BLaER1 (cell line): Measurements from ENCODE around the gene CTSL.
"Not testable (repeated sequence)": the region's sequence is repeated elsewhere in the genome, so short reads cannot be mapped to it uniquely, and the experiment has no call there.

Experiments
- H3K27ac ChIP-seq: shearing (Covaris generic); formaldehyde crosslinking; 2 replicates; pipeline ENCODE4 v1.8.1; 2022
- H3K27me3 ChIP-seq: shearing (Covaris generic); formaldehyde crosslinking; 2 replicates; pipeline ENCODE4 v1.8.1; 2022
- H3K36me3 ChIP-seq: shearing (Covaris generic); formaldehyde crosslinking; 2 replicates; pipeline ENCODE4 v1.8.1; 2022
- H3K4me1 ChIP-seq: shearing (Covaris generic); formaldehyde crosslinking; 2 replicates; pipeline ENCODE4 v1.8.1; 2022
- H3K4me2 ChIP-seq: shearing (Covaris generic); formaldehyde crosslinking; 2 replicates; pipeline ENCODE4 v1.8.1; 2022
- H3K4me3 ChIP-seq: shearing (Covaris generic); formaldehyde crosslinking; 2 replicates; pipeline ENCODE4 v1.8.1; 2022
- H3K9ac ChIP-seq: shearing (Covaris generic); formaldehyde crosslinking; 2 replicates; pipeline ENCODE4 v1.8.1; 2022
- H3K9me3 ChIP-seq: shearing (Covaris generic); formaldehyde crosslinking; 2 replicates; pipeline ENCODE4 v1.8.1; 2022
- H4K20me1 ChIP-seq: shearing (Covaris generic); formaldehyde crosslinking; 2 replicates; pipeline ENCODE4 v1.8.1; 2022
- Cebpa-rat ChIP-seq: shearing (Covaris generic); IDR thresholded peaks from 2 replicates; pipeline ENCODE4 v1.8.1; 2022

Gene CTSL

GRCh38 chr9:87733273-87734052 lies 7.5 kb downstream of the CTSL start:
- no peak overlapping the region for H3K4me2 ChIP-seq
- no peak overlapping the region for H3K27ac ChIP-seq
- no peaks in the 10 kb centered on the region for H3K27me3 ChIP-seq
- no peaks in the 10 kb centered on the region for H4K20me1 ChIP-seq
- no peaks in the 10 kb centered on the region for H3K9me3 ChIP-seq
- no peaks in the 10 kb centered on the region for H3K4me1 ChIP-seq
- no peak for TF ChIP-seq Cebpa-rat
- H3K9ac ChIP-seq, result no peak overlapping the region
- no peak overlapping the region for H3K4me3 ChIP-seq
- no peaks in the 10 kb centered on the region for H3K36me3 ChIP-seq

DNA sequence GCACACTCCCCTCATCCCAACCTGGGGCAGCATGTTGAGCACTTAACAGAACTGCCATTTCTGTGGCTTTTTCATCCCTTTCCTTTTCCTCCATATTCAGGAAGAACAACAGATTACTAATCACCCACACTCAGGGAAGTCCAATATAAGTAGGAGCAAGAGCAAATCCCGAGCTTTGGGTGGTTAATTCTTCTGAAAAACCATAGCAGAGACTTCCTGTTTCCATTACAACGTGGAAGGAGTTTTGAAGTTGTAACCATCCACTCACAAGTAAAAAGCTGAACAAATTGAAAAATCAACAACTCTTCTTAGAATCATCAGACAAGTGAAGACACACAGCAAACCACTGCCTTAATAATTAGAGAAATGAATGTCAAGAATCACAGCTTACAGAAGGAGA lies 8.2 kb downstream of the CTSL start:
- no peaks in the 10 kb centered on the region for H3K9me3 ChIP-seq
- no peak overlapping the region for H3K9ac ChIP-seq
- no peaks in the 10 kb centered on the region for H4K20me1 ChIP-seq
- H3K27ac ChIP-seq, result no peak overlapping the region
- H3K4me1 ChIP-seq, result no peaks in the 10 kb centered on the region
- H3K36me3 ChIP-seq, result no peaks in the 10 kb centered on the region
- no peak overlapping the region for H3K4me3 ChIP-seq
- H3K4me2 ChIP-seq, result no peak overlapping the region
- H3K27me3 ChIP-seq, result no peaks in the 10 kb centered on the region
- no peak for TF ChIP-seq Cebpa-rat

DNA sequence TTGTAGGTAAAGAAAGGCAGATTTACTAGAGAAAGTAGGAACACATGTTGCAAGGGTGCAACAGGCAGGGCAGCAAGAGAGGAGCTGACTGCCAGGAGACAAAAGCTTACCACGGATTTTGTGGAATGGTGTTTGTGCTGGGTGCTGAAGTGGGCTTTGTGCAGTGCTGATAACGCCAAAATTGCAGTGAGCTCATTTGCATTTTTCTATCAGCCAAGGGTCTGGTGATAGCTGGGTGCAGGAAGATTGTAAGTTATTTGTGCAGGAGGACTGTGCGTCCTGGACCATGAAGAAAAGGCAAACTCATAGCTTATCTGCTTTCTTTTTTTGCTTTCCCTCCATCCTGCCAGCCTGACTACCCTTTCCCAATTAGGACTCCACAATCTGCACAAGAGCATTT lies 13.6 kb downstream of the CTSL start:
- H3K4me2 ChIP-seq, result no peak overlapping the region
- no peaks in the 10 kb centered on the region for H3K36me3 ChIP-seq
- H4K20me1 ChIP-seq, result no peaks in the 10 kb centered on the region
- TF ChIP-seq Cebpa-rat, result no peak
- H3K4me3 ChIP-seq, result no peak overlapping the region
- H3K9me3 ChIP-seq, result peaks cover 11% of the 10 kb centered on the region; the same call in 1 of the 2 replicates
- H3K9ac ChIP-seq, result no peak overlapping the region
- H3K27me3 ChIP-seq, result no peaks in the 10 kb centered on the region
- no peak overlapping the region for H3K27ac ChIP-seq
- H3K4me1 ChIP-seq, result no peaks in the 10 kb centered on the region

DNA sequence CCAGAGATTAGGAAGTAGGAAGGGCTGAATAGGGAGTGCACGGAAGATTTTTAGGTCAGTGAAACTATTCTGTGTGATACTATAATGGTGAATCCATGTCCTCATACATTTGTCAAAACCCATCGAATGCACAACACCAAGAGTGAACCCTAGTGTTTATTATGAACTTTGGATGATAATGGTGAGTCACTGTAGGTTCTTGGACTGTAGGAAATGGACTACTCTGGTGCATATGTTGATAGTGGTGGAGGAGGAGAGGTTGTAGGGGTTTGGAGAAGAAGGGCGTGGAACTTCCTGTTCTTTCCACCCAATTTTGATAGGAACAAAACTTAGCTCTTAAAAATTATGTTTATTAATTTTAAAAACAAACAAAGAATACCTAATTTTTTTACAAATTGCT lies 14.3 kb downstream of the CTSL start:
- Histone ChIP-seq H3K27ac (no peak overlapping the region), H3K9ac (no peak overlapping the region)
- TF ChIP-seq Cebpa-rat, result no peak

DNA sequence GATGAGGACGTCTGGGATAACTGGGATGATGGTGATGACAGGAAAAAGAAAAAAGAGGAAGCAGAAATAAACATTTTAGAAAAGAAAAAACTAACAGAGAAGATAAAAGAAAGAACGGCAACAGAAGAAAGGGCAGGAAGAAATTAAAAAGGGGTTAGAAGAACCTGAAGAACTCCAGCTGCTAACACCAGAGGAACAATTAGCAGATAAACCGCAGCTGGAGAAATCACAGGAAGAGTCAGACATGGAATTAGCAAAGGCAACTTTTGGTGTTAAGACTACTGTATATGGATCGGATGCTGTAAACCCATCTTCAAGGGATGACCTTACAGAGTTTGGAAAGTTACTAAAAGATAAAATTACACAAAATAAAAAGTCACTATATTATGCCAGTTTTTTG lies 15.4 kb downstream of the CTSL start:
- peaks cover 11% of the 10 kb centered on the region; the same call in 1 of the 2 replicates for H3K9me3 ChIP-seq
- H3K4me2 ChIP-seq, result no peak overlapping the region

More for the DNA sequence above, 14.3 kb downstream of the CTSL start:
- Histone ChIP-seq H3K27me3 (no peaks in the 10 kb centered on the region), H3K36me3 (no peaks in the 10 kb centered on the region), H3K4me3 (no peak overlapping the region), H3K9me3 (peaks cover 11% of the 10 kb centered on the region; the same call in 1 of the 2 replicates), H3K4me2 (no peak overlapping the region), H3K4me1 (no peaks in the 10 kb centered on the region), H4K20me1 (no peaks in the 10 kb centered on the region)

GRCh38 chr9:87741891-87742290 lies 16.0 kb downstream of the CTSL start:
- peaks cover 11% of the 10 kb centered on the region; the same call in 1 of the 2 replicates for H3K9me3 ChIP-seq
- H3K4me2 ChIP-seq, result no peak overlapping the region
- no peak for TF ChIP-seq Cebpa-rat
- H3K4me3 ChIP-seq, result no peak overlapping the region
- no peak overlapping the region for H3K9ac ChIP-seq
- H3K36me3 ChIP-seq, result no peaks in the 10 kb centered on the region
- H3K27ac ChIP-seq, result no peak overlapping the region
- no peaks in the 10 kb centered on the region for H3K27me3 ChIP-seq
- no peaks in the 10 kb centered on the region for H3K4me1 ChIP-seq
- H4K20me1 ChIP-seq, result no peaks in the 10 kb centered on the region

More for the DNA sequence above, 15.4 kb downstream of the CTSL start:
- Histone ChIP-seq H3K36me3 (no peaks in the 10 kb centered on the region), H3K27me3 (no peaks in the 10 kb centered on the region), H3K4me3 (no peak overlapping the region), H4K20me1 (no peaks in the 10 kb centered on the region), H3K9ac (no peak overlapping the region), H3K27ac (no peak overlapping the region), H3K4me1 (no peaks in the 10 kb centered on the region)
- no peak for TF ChIP-seq Cebpa-rat

- Histone ChIP-seq H3K4me2 (no peak overlapping the region), H4K20me1 (no peaks in the 10 kb centered on the region), H3K36me3 (no peaks in the 10 kb centered on the region), H3K4me1 (no peaks in the 10 kb centered on the region), H3K4me3 (no peak overlapping the region), H3K9ac (no peak overlapping the region), H3K27ac (no peak overlapping the region), H3K27me3 (no peaks in the 10 kb centered on the region), H3K9me3 (peaks cover 11% of the 10 kb centered on the region; the same call in 1 of the 2 replicates)
- no peak for TF ChIP-seq Cebpa-rat
Measured at GRCh38 chr9:87742813-87743428, 17.0 kb downstream of the CTSL start.

GRCh38 chr9:87744247-87744646 lies 18.3 kb downstream of the CTSL start:
- not testable (repeated sequence) for H3K4me1 ChIP-seq, H3K36me3 ChIP-seq, H4K20me1 ChIP-seq, H3K9ac ChIP-seq, H3K27ac ChIP-seq, H3K4me3 ChIP-seq, H3K4me2 ChIP-seq, H3K27me3 ChIP-seq
- H3K9me3 ChIP-seq, result peaks cover 11% of the 10 kb centered on the region; the same call in 1 of the 2 replicates

GRCh38 chr9:87746186-87746585 lies 20.3 kb downstream of the CTSL start:
- H3K36me3 ChIP-seq, result no peaks in the 10 kb centered on the region
- no peak overlapping the region for H3K4me2 ChIP-seq
- no peak overlapping the region for H3K27ac ChIP-seq
- H3K4me1 ChIP-seq, result no peaks in the 10 kb centered on the region
- no peaks in the 10 kb centered on the region for H3K27me3 ChIP-seq
- no peak overlapping the region for H3K9ac ChIP-seq
- H4K20me1 ChIP-seq, result no peaks in the 10 kb centered on the region
- H3K9me3 ChIP-seq, result peaks cover 9% of the 10 kb centered on the region; the same call in 1 of the 2 replicates
- TF ChIP-seq Cebpa-rat, result no peak
- no peak overlapping the region for H3K4me3 ChIP-seq

GRCh38 chr9:87748881-87749280 lies 23.0 kb downstream of the CTSL start:
- Histone ChIP-seq H4K20me1 (no peaks in the 10 kb centered on the region), H3K27ac (no peak overlapping the region), H3K36me3 (no peaks in the 10 kb centered on the region), H3K4me2 (no peak overlapping the region), H3K4me1 (no peaks in the 10 kb centered on the region), H3K9ac (no peak overlapping the region), H3K27me3 (no peaks in the 10 kb centered on the region), H3K9me3 (peaks cover 4% of the 10 kb centered on the region; the same call in 1 of the 2 replicates), H3K4me3 (no peak overlapping the region)
- no peak for TF ChIP-seq Cebpa-rat
